HG03103 (cell line): ENCODE measurements around the gene RGPD8.

Experiments used
- ATAC-seq: cut with Tn5 transposase; IDR thresholded peaks from one replicate; pipeline ENCODE4 v1.9.1; 2021; ENCODE audit warnings: low read depth; ENCODE audit not compliant: unreplicated experiment

RGPD8 gene

DNA sequence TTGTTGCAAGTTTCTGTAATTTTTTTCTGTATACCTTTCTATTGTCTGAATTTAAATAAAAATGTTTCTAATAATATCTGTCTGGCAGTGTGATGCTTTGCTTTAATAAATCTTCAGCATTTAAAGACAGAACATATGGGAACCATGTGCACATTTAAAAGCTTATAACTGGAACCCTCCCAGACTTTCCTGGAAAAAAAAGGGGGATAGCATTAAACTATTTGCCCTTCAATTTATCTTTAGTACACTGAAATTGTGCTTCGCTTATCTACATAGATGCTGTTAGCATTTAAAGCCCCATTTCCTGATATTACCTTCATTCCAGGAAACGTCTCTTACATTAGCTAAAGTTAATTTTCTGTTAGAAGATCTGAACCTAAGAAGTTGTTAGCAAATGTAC is 93.5 kb downstream of the RGPD8 start:
- ATAC-seq = no peak

DNA sequence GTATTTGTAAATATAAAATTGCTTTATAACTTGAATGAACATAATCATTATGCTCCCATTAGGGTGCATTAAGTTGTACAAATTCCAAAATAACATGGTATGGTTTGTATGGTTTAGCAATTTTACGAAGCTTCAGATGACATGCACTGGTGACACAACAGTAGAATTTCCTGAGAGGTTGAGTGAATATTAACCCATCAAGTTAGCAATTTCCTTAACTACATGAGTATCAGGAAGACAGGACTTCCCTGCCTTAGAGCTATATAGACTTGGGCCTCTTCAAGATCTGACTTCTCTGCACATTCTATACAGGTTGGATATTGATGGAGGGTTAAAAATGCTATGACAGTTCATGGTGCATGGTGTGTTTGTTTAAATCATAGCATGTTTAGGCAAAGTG is 97.8 kb downstream of the RGPD8 start:
- no peak for ATAC-seq

DNA sequence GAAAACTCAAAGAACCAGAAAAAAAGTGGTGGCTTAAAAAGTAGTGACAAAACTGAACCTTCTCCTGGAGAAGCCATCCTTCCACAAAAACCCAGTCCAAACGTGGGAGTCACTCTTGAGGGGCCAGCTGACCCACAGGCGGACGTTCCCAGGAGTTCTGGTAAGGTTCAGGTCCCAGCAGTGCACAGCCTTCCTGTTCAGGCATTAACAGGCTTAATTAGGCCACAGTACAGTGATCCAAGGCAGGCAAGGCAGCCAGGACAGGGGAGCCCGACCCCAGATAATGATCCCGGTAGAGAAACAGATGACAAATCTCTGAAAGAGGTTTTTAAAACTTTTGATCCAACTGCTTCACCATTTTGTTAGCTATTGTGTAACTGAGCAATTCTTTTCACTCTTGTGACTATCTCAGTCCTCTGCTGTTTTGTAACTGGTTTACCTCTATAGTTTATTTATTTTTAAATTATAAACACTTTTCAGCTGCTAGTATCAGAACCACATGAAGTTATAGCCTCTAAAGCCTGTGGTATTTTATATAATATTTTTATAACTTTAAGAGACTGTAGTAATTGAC is 101.2 kb downstream of the RGPD8 start:
- no peak for ATAC-seq

DNA sequence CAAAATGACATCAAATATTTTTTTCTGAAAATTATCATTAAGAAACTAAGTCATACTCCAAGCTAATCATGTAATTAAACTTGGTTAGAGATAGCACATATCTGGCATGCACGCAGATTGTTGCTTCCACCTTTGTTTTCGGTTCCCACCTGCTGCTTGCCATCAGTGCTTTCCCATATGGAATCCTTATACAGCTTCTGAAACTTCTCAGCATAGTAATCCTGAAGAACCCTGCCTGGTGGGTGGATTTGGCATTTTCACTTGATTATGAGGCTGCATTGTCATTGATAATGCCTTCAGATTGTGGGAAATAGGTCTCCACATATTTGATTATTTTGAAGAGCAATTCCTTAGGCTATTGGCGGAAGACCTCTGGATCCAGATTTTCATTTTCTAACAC is 110.5 kb downstream of the RGPD8 start:
- ATAC-seq = no peak

DNA sequence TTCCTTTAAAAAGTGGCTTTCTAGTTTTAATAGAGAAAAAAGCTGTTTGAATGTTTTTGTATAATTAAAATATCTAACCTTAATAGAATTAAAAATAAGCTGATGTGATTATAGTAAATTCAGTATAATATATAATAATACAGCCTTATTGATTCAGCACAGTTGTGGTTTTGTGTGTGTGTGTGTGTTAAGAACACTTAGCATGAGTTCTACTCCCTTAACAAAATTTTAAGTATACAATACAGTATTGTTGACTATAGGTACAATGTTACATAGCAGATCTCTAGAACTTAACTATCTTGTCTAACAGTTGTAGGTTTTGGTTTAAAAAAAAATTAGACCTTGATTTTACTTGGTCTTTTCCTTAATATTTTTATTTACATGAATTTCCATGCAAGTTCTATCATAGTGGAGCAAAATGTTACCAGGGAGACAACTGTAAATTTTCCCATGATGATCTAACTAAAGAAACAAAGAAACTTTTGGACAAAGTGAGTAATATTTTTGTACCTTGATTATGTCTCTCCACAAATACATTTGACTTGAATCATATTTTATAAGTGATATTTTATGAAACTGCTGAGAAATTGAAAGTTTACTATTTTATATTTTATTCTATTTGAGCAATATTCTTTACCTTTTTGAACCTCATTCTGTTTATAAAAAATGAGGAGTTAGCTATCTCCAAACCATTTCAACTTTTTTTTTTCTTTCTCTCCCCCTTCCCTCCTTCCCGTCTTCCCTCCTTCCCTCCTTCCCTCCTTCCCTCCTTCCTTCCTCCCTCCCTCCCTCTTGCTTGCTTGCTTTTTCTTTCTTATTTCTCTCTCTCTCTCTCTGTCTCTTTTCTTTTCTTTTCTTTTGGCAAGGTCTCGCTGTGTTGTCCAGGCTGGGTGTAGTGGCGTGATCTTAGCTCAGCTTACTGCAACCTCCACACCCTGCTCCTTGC is 111.8 kb downstream of the RGPD8 start:
- ATAC-seq = no peak
